Pulmonary artery endothelial cell (primary cell): ENCODE results near the gene LAMB4. TPM values are rescaled to one million over a fixed set of nuclear protein-coding genes. Genes with fewer than 3 reads are reported as not detected.
A peak's percentile ranks its signal among the peaks of the same experiment; 100 is the strongest.

ENCODE experiments used
- DNase-seq: peaks from one replicate; pipeline ENCODE4 v3.0.0-alpha.2; 2011; ENCODE audit warnings: low read depth, low spot score
- total RNA-seq: library from RNA; depleted of rRNA; stranded (reverse); fragments of >200 nt; gene quantifications from 2 replicates; pipeline ENCODE4 v1.2.3, GENCODE V29; 2014

Gene LAMB4
- total RNA-seq, 1 donor from 2014 or later = 0.40 TPM

DNA sequence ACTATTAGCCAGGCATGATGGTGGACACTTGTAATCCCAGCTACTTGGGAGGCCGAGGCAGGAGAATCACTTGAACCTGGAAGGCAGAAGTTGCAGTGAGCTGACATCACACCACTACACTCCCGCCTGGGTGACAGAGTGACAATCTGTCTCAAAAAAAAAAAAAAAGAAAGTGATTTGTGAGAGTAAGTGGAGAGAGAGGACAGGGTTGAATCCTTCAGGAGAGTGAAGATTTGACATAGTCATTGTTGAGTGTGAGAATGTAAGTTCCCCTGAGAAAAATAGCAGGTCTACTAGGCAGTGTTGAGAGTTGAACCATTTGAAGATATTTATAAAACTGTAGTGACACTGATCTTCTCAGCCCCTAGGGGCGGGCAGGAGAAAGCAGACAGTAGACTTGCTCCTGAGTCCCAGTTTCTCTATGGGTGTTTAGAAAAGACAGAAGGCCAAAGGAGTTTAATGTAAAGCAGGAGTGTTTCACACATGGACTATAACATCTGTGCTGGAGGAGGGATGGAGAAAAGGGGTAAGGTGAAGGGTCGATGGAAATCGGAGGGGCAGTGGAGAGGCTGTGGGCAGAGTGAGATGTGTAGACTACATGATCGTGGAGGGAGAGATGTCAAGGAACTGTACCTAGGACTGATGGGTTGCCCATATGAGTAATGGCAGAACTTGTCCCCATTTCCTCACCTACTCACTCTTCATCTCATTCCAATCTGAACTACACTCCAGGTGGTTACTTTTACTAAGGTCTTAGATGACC, 13.7 kb upstream of the LAMB4 start:
- DNase-seq = no peak

DNA sequence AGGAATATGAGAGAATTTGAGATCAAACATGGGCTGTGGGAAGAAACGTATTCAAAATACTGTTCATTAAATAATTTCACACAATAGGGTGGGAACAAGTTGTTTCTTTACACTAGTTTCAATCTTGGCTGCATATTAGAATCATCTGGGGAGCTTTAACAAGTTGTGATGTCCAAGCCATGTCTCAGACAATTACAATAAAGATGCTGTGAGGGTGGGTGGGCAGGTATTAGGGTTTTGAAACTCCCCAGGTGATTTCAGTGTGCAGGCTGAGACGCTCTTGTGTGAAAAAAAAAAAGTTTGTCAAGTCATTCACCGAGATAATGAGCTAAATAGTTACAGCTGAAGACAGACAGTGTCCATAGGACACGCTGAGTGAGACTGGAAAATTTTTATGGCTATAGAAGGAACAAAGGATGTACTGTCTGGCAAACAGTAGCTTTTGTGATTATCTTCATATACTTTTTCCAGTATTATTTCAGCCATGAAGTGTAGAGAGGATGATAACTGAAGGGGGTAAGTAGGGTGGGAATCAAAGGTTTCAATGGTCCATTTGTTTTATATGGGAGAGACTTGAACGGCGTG, 12.6 kb upstream of the LAMB4 start:
- no peak for DNase-seq

DNA sequence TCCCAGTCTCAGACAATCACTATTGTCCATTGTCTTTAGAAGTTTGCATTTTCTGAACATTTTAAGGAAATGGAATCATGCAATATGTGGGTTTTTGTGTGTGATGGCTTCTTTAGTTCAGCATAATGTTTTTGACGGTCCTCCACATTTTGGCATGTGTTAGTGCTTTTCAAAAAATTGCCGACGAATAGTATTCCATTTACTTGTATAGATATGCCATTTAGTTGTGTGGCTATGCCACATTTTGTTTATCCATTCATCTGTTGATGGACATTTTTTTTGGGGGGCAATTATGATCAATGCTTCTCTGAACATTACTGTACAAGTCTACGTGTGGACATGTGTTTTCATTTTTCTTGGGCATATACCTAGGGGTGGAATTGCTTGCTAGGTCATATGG, 12.0 kb upstream of the LAMB4 start:
- DNase-seq = no peak

DNA sequence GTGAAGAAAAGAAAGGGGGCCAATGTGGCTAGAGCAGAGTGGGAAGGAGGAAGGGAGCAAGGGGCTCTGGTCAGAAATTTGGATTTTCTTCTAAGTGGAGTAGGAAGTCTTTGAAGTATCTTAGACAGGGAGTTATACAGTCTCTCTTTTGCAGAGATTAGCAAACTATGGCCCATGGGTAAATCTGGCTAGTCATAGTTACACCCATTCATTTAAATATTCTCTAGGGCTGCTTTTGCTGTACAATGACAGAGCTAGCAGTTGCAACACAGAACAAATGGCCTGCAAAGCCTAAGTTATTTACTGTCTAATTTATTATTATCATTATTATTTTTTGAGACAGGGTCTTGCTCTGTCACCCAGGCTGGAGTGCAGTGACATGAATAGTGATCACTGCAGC, 10.5 kb upstream of the LAMB4 start:
- no peak for DNase-seq

DNA sequence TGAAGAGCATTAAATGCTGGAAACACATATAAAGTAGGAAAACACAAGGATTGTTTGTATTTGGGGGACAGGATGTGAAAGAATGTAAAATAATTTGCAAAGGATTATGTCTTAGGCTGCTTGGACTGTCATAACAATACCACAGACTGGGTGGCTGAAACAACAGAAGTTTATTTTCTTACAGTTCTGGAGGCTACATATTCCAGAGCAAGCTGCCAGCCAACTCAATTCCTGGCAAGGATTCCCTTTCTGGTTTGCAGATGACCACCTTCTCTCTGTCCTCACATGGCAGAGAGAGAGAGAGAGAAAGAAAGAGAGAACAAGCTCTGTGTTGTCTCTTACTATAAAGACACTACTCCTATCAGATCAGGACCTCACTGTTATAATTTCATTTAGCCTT, 8.8 kb upstream of the LAMB4 start:
- peak; percentile 15 for DNase-seq

DNA sequence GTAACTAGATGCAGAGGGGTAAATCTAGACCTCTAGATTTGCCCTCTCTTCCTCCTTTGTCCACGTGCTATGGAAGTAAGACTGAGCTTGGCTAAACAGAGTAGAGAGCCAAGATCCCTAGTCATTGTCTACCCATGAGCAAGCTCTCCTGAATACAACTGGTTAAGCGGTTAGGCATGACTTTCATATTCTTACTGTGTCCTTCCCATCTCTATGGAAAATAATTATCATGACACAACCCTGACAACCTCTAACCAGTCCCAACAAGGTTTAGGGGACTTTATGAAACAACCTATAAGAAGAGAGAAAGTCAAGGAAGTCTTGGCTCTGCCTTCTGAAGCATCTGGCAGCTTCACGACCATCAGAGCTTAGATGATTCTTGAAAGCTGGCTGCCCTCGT, 7.8 kb upstream of the LAMB4 start:
- DNase-seq = no peak

DNA sequence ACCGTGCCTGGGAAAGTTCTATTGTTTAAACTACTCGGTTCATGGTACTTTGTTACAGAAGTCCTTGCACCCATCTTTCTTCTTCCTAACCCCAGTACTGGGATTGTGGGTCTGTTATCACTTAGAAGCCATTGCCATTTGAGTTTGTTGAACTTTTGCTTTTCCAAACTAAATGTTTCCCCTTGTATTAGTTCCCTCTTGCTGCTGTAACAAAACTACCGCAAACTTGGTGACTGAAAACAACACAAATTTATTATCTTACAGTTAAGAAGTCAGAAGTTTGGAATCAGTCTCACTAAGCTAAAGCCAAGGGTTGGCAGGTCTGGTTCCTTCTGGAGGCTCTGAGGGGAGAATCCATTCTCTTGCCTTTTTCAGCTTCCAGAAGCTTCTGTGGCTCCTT, 6.9 kb upstream of the LAMB4 start:
- DNase-seq = no peak

DNA sequence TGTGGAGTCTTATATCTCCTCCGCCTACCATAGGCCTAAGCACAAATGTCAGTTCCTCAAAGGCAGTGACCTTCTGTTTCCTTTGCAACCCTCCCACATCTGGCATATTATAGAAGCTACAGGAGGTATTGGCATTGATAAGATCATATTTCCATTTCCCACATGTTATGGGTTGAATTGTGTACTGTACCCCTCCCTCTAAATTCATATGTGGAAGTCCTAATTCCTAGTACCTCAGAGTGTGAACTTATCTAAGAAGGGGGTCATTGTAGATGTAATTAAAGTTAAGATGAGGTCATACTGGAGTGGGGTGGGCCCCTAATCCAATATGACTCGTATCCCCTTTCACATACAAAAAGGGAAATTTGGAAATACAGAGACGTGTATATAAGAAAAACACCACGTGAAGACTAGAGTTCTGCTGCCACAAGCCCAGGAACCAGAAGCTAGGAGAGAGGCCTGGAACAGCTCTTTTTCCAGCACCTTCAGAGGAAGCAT, 6.1 kb upstream of the LAMB4 start:
- no peak for DNase-seq

DNA sequence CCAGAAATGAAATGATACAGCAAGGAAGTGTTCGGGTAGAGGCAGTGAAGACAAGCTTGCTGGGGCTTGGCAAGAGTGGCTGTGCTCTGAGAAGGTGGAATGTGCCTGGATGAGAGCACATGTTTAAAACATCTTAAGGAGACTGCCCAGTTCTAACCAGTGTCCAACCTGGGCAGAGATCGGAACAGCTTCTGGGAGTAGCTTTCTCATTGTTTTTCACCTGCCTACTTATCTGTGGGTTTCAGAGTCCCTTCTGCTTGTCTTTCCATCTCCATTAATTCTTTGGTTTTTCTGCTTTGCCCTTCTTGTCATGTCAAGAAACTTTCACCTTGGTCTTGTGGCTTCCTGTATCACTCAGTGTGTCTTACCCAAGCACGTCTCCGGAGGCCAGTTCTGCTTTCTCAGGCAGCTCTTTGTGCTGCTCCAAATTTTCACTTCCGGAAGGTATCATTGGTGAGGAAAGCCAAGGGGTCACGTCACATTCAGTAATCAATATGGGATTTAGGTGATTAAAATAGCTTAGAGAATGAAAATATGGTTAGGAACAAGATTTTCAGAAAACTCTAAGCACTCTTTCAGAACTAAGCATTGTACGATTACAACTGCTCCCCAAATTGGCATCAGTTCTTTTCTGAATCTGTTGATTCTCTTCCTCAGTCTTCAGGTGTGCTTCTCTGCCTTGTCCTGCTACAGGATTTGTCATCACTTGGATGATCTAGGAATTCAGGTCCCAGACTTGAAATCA, 5.5 kb upstream of the LAMB4 start:
- no peak for DNase-seq

DNA sequence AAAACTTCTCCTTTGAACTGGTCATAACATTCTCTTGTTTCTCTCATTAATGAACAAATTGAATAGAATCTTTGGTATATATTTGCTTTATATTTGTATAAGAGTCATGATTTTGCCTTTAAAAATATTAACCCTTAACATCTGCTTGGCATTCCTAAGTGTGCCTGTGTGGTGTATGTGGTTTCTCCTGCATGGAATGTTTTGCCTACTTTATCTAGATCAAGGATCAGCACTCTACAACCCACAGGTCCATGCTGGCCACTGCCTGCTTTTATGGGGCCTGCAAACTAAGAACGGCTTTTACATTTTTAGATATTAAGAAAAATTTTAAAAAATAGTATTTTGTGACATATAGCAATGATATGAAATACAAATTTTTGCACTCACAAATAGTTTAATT, 4.3 kb upstream of the LAMB4 start:
- no peak for DNase-seq

DNA sequence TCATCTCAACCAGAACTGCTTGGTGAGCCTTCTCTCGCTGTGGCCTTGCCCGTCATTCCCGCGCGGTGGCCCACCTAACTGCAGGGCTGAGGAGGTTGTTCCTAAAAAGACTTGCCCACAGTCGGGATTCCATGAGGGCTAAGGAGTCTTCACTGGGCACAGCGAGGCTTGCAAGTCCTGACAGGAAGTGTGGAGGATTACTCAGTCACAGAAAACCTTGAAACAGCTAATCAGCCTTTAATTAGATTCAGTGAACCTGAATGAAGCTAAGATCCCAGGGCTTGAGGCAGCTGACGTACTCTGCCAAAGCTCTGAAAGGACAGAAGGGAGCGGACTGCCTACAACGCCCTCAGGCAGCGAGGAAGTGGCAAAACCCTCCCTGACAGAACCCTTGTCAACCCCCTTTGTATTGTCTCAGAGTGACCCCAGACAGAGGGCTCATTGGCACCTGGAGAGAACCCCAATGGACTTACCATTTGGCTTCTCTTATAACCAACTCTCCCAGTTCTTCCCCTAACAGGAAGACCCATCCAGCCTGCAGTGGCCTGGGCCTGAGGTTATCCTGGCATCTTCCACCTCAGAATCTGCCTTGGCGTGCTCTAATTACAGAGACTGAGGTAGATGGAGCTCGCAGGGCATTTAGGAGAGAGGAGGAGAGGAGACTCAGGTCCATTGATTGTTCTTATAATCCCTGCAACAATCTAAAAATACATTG, 2.5 kb upstream of the LAMB4 start:
- DNase-seq = no peak

DNA sequence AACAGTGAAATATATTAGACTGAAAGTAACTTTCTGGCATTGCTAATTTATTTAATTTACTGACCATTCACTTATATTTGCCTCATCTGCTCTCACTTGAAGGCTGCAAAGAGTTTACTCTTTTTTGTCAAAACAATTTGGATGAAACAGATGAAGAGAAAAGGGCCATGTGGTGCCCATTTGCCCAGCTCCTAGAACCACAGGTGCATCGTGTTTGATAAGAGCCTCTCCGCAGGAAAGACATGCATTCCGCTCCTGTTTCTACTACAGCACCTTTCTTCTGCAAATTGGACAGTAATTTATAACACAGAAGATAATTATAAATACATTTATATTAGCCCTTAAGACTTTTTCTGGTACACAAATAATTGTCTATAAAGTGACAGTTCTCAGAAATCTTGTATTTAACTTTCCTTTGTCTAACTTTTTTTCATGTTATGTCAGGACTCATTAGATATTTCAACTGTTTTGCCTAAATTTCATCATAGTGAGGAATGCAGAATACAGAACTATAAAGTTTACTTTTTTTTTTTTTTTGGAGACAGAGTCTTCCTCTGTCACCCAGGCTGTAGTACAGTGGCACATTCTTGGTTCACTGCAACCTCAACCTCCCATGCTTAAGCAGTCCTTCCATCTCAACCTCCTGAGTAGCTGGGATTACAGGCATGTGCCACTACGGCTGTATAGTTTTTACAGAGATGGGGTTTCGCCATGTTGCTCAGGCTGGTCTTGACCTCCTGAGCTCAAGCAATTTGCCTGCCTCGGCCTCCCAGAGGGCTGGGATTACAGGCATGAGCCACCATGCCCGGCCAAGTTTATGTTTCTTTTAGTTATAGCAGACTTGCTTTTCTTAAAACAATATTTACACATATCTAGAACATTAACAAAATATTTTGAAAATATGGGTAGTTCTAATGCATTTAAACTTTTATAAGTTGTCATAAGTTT, 869 bp downstream of the LAMB4 start:
- no peak for DNase-seq

DNA sequence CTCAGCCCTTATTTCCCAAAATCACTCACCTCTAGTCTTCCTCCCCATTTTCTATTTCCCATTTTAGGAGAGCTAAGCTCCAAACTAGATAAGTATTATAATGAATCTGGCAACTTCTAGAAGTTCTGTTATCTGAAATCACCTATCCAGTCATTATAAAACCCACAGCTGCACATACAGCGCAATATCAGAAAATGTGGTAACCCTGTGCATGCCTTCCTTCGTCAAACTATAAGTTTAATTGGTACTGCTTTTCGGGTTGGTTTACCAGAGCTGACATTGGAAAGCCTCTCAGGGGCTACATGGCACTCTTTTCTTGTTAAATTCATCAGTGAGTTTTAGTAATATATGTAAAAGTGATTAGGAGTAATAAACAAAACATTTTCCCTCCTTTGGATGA, 1.6 kb downstream of the LAMB4 start:
- no peak for DNase-seq

DNA sequence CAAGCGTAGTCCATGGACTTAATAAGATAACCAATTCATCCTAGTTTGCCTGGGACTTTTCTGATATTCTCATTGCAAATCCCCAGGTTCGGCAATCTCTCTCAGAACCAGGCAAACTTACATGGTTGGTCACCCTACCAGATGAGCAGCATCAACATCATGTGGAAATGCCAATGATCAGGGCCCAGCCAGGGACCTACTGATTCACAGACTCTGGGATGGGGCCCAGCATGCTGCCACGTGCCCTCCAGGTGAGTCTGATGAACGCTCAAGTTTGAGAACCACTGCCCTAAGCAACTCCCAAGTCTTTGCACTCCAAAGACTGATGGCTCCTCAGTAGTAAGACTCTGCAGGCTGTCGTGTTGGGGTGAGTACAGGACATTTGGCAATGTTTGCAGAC, 2.7 kb downstream of the LAMB4 start:
- DNase-seq = no peak

DNA sequence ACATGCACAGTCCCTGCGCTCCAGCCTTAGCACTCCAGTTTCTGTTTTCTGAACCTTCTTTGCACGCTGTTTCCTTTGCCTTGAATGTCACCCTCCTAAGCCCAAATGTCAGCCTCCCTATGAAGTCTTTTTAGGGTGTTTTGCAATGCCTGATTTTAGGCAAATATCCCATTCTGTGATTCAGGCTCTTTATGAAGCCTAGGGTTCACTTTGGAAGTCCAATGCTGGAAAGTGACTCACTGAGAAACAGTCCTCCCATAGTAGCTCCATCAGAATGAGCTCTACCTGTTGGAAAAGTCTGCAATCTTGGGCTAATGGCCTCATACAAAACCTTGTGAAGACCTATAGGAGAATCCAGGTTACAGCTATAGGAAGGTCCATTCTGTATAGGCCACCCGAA, 5.3 kb downstream of the LAMB4 start:
- no peak for DNase-seq

DNA sequence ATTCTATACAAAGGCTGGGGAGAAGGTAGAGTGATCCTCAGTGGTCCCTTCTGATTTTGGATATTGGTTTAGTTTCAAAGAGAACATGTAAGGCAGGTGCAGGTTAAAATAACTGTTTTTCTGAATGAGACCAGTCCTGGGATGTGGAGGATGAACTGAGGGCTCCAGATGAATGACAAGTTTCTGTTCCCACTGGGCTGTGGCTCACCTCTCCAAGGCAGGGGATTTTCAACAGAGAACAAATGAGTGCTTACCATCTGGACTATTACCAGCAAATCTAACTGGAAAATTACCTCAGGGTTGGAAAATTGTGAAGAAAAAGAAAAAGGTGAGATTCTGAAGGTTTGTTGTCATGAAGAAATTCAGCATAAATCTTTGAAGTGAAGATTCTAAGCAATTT, 8.0 kb downstream of the LAMB4 start:
- no peak for DNase-seq

DNA sequence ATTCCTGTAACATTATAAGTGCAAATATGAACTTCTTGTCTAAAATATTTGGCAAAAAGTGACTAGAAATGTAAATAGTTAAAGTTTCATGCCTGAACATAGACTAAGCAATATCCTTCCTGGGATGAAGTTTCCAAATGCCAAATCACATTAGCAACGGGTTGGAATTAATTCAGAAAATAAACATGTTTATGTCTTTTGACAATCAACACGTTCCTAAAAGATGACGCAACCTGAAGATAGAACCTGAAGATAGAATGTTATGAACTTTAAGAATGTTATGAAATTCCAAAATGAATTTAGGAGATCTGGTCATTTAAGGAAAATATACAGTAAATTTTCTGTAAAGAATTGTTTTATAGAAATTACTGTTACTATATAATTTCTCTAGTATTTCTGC, 9.2 kb downstream of the LAMB4 start:
- no peak for DNase-seq

DNA sequence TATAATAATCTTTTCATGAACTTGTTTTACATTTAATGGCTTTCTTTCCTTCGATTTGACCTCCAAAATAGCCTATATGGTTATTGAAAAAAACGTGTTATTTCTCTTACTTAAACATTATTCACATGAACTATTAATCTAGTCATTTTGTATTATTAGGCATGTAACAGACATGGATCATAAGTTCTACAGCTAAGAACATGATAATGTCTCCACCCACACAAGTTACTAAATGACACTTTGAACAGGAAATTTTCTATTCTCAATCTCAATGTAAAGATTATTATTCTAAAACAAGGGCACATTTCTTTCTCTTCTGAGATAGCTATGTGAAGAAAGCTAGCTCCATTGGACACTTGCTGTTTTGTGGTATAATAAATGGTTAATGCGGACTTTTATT, 10.0 kb downstream of the LAMB4 start:
- no peak for DNase-seq

DNA sequence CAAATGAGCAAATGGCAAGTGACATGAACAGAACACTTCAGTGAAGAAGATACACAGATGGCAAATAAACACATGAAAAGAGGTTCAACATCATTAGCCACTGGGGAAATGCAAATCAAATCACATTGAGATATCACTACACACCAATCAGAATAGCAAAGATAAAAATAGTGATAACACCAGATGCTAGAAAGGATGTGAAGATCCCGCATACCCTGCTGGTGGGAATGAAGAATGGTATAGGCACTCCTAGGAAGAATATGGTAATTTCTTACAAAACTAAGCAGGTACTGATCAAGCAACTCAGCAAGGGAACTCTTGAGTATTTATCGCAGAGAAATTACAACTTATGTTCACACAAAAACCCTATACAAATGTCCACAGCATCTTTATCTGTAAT, 11.2 kb downstream of the LAMB4 start:
- no peak for DNase-seq

DNA sequence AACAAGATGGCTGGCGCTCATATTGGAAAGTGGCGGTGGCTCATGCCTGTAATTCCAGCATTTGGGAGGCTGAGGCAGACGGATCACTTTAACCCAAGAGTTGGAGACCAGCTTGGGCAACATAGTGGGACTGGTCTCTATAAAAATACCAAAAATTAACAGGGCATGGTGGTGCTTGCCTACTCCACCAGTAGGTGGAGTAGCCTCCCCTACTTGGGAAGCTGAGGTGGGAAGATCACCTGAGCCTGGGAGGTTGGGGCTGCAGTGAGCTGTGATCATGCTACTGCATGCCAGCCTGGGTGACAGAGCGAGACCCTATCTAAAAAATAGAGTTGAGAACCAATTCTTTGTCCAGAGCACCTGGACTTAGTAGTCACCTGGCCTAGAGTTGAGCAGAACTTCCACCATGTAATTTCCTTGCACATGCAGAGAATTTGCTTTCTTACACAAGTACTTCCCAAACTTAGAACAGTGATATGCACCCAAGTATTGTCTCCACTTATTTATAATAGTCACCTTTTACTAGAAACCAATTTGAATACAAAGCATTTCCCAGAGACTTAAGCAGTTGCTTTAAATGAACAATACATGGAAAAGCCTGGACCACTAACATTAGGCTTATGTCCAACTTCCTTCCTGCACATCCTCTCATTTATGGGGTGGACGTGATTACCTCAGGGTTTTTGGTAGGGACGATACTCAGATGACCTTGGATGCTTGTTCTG, 15.9 kb downstream of the LAMB4 start:
- no peak for DNase-seq
